IPS-NIHi11 (cell line): ENCODE measurements around the gene ZNF500.
"Not testable (repeated sequence)": the region's sequence is repeated elsewhere in the genome, so short reads cannot be mapped to it uniquely, and the experiment has no call there.

Experiments used
- DNase-seq: peaks from one replicate; pipeline ENCODE4 v3.0.0; 2012; ENCODE audit warnings: mixed read lengths, low spot score

ZNF500 gene

GRCh38 chr16:4796982-4797804 is 30.2 kb upstream of the ZNF500 start:
- DNase-seq = no peak

- no peak for DNase-seq
These were observed 29.0 kb upstream of the ZNF500 start for GRCh38 chr16:4795828-4796572.

GRCh38 chr16:4795181-4795827 is 28.3 kb upstream of the ZNF500 start, which contains the start of gene SMIM22:
Gene SMIM22, plus strand, starts transcription at chr16:4795369. Its CDS starts 366 bp downstream, at chr16:4795735.
- DNase-seq = peak; percentile 45

- no peak for DNase-seq
These were observed 26.1 kb upstream of the ZNF500 start for GRCh38 chr16:4792951-4793513.

GRCh38 chr16:4790871-4791270 is 23.9 kb upstream of the ZNF500 start:
- no peak for DNase-seq

GRCh38 chr16:4790261-4790660 is 23.3 kb upstream of the ZNF500 start:
- no peak for DNase-seq

GRCh38 chr16:4788910-4789309 is 21.9 kb upstream of the ZNF500 start:
- no peak for DNase-seq

GRCh38 chr16:4788489-4788889 is 21.5 kb upstream of the ZNF500 start:
- DNase-seq = no peak

GRCh38 chr16:4787627-4788482 is 20.9 kb upstream of the ZNF500 start, which contains the start of gene SEPTIN12:
Gene SEPTIN12, minus strand, starts transcription at chr16:4788345. Its CDS starts 700 bp downstream, at chr16:4787645.
- no peak for DNase-seq

- no peak for DNase-seq
These were observed 20.1 kb upstream of the ZNF500 start for GRCh38 chr16:4787068-4787467.

GRCh38 chr16:4785758-4786433 is 18.9 kb upstream of the ZNF500 start:
- no peak for DNase-seq

- DNase-seq = not testable (repeated sequence)
These were observed 17.6 kb upstream of the ZNF500 start for GRCh38 chr16:4784444-4784987.

GRCh38 chr16:4783951-4784336 is 17.0 kb upstream of the ZNF500 start:
- no peak for DNase-seq

- no peak for DNase-seq
These were observed 16.4 kb upstream of the ZNF500 start for GRCh38 chr16:4783251-4783950.

- DNase-seq = no peak
These were observed 13.3 kb upstream of the ZNF500 start for GRCh38 chr16:4780235-4780634.

- no peak for DNase-seq
These were observed 11.1 kb upstream of the ZNF500 start for GRCh38 chr16:4778050-4778392.

- DNase-seq = no peak
These were observed 10.5 kb upstream of the ZNF500 start for GRCh38 chr16:4777339-4778049.

GRCh38 chr16:4776141-4776705 is 9.3 kb upstream of the ZNF500 start:
- no peak for DNase-seq

- no peak for DNase-seq
These were observed 8.0 kb upstream of the ZNF500 start for GRCh38 chr16:4775005-4775404.
